Esophagus squamous epithelium (tissue), 5 donors: ENCODE data around the gene OR10K2. TPM values are rescaled to one million over a fixed set of nuclear protein-coding genes. Genes with fewer than 3 reads are reported as not detected.
"Not testable (repeated sequence)": the region's sequence is repeated elsewhere in the genome, so short reads cannot be mapped to it uniquely, and the experiment has no call there.

Experiments used
- DNase-seq: peaks from one replicate; lab custom pipeline; 2025; lab: John Stamatoyannopoulos, UW
- H3K27ac ChIP-seq, 4 donors: fragments of 200-600 bp; sonication (generic); one replicate each; pipeline ENCODE4 v1.5.1; 2016 to 2019; ENCODE audit warnings: mild to moderate bottlenecking in 1 of 4
- H3K27me3 ChIP-seq, 4 donors: fragments of 200-600 bp; sonication (generic); 1 replicate in 3 of 4; 2 replicates in 1 of 4; pipeline versions ENCODE4 v1.5.1 to v1.6.0; 2017 to 2021; ENCODE audit warnings: antibody characterized with exemption in 1 of 4
- H3K36me3 ChIP-seq, 3 donors: fragments of 200-600 bp; sonication (generic); one replicate each; pipeline ENCODE4 v1.5.1; 2016 to 2019
- H3K4me1 ChIP-seq, 3 donors: fragments of 200-600 bp; sonication (generic); one replicate each; pipeline ENCODE4 v1.5.1; 2017 to 2019
- H3K4me3 ChIP-seq, 4 donors: fragments of 200-600 bp; sonication (generic); 1 replicate in 3 of 4; 2 replicates in 1 of 4; pipeline ENCODE4 v1.5.1; 2016 to 2019; ENCODE audit warnings: mild to moderate bottlenecking in 2 of 4, moderate library complexity in 1 of 4
- H3K9me3 ChIP-seq, 3 donors: fragments of 200-600 bp; sonication (generic); one replicate each; pipeline ENCODE4 v1.5.1; 2016 to 2019
- POLR2A ChIP-seq, 4 donors: fragments of 450-650 bp; IDR thresholded peaks; one replicate each; pipeline ENCODE4 v1.6.1; 2017; ENCODE audit warnings: antibody characterized with exemption in 4 of 4, mild to moderate bottlenecking in 4 of 4, moderate library complexity in 3 of 4
- WGBS, 2 donors: methylation state at CpG; one replicate each; pipeline ENCODE4 v1.1.5; 2018; 5-methylcytosine and 5-hydroxymethylcytosine counted together
- intact Hi-C: fragments of 100-400 bp; cut with DNase I; formaldehyde crosslinking; loops from one replicate; pipeline ENCODE4 v1.15.0; 2022
- total RNA-seq, 4 donors: library from RNA; depleted of rRNA; stranded (reverse); fragments of >200 nt; gene quantifications; one replicate each; pipeline ENCODE4 v1.1.0, GENCODE V29; 2016
- TF ChIP-seq, protein P1 (sequence below), 6 experiments: fragments of 450-650 bp in 4 of 6; fragments of 200-600 bp in 2 of 6; sonication (generic) in 2 of 6; IDR thresholded peaks; one replicate each; pipeline ENCODE4 v1.5.1; 2016 to 2019; ENCODE audit warnings: antibody characterized with exemption in 6 of 6, mild to moderate bottlenecking in 4 of 6, moderate library complexity in 4 of 6
- donor health status: DM: yes; HTN: yes; CAD: no.

OR10K2 gene
- total RNA-seq, 4 donors from 2014 or later = not detected

DNA sequence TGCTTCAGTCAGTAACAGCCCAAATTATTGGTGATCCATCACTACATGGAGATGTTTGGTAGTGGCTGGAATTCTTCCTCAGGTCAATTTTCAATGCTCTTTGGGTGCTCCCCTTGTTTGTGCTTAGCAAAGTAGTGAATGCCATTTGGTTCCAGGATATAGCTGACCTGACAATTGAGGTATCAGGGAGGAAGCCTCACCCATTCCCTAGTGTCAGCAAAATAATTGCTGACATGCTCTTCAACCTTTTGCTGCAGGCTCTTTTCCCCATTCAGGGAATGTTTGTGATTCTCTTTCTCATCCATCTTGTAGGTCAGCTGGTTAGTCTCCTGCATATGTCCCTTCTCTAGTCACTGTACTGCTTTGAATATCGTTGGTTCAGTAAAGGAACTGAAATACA lies 28.5 kb upstream of the OR10K2 start:
- intact Hi-C loops = no loop called here
- no peak overlapping the region for H3K4me3 ChIP-seq
- WGBS, 2 donors = 67 to 69% methylated on average over 1 of the region's 1 CpG
- no peak for DNase-seq
- H3K27me3 ChIP-seq = no peaks in the 10 kb centered on the region
- H3K27ac ChIP-seq = no peak overlapping the region
- peaks cover 0 to 3% (median 0%) of the 10 kb centered on the region in 3 donors for H3K9me3 ChIP-seq
- no peaks in the 10 kb centered on the region for H3K36me3 ChIP-seq
- no peaks in the 10 kb centered on the region for H3K4me1 ChIP-seq
- TF ChIP-seq, protein P1, sequence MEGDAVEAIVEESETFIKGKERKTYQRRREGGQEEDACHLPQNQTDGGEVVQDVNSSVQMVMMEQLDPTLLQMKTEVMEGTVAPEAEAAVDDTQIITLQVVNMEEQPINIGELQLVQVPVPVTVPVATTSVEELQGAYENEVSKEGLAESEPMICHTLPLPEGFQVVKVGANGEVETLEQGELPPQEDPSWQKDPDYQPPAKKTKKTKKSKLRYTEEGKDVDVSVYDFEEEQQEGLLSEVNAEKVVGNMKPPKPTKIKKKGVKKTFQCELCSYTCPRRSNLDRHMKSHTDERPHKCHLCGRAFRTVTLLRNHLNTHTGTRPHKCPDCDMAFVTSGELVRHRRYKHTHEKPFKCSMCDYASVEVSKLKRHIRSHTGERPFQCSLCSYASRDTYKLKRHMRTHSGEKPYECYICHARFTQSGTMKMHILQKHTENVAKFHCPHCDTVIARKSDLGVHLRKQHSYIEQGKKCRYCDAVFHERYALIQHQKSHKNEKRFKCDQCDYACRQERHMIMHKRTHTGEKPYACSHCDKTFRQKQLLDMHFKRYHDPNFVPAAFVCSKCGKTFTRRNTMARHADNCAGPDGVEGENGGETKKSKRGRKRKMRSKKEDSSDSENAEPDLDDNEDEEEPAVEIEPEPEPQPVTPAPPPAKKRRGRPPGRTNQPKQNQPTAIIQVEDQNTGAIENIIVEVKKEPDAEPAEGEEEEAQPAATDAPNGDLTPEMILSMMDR (IDR thresholded peaks at IDR 0.05) = no peak
- no peak for TF ChIP-seq POLR2A (IDR thresholded peaks at IDR 0.05)

DNA sequence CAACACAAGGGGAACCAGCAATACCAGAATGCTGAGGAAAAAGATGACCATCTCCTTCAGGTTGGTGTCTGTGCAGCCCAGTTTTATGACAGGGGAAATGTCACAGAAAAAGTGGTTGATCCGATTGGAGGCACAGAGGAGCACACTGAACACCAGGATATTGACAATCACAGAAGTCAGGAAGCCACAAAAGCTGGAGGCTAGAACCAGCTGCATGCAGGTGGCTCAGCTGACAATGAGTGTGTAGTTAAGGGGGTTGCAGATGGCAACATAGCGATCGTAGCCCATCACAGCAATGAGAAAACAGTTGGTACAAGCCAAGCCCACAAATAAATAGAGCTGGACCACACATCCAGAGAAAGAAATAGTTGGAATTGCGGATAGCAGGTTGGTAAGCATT lies 19.3 kb upstream of the OR10K2 start:
- DNase-seq = no peak
- TF ChIP-seq POLR2A (IDR thresholded peaks at IDR 0.05) = no peak
- TF ChIP-seq, protein P1 (IDR thresholded peaks at IDR 0.05) = no peak
- H3K9me3 ChIP-seq = no peaks in the 10 kb centered on the region
- H3K27me3 ChIP-seq = no peaks in the 10 kb centered on the region
- H3K27ac ChIP-seq = no peak overlapping the region
- no peaks in the 10 kb centered on the region for H3K36me3 ChIP-seq
- H3K4me3 ChIP-seq = no peak overlapping the region
- no peaks in the 10 kb centered on the region for H3K4me1 ChIP-seq
- intact Hi-C loops = no loop called here
- 61 to 72% methylated on average over 4 of the region's 4 CpGs for WGBS, 2 donors

DNA sequence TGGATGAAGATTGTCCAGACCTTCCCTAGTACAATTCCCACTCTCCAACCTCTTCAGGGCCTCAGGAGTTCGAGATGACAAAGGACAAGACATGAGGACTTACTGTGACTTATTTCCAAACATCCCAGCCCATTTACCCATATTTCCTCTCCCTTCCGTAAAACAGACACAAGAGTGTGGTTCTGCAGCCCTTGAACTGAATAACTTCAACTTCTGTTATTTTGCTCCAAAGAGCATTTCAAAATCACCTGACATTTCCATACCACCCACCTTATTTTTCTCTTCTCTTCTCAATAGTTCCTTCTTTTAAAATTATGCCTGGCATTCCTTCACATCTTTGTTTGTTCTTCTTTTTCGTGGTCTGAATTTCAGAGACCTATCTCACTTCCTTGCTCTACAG lies 8.7 kb upstream of the OR10K2 start:
- Histone ChIP-seq H3K27ac (no peak overlapping the region), H3K27me3 (no peaks in the 10 kb centered on the region), H3K4me1 (no peaks in the 10 kb centered on the region), H3K4me3 (no peak overlapping the region), H3K36me3 (no peaks in the 10 kb centered on the region), H3K9me3 (peaks cover 0 to 12% (median 4%) of the 10 kb centered on the region in 3 donors)
- intact Hi-C loops = no loop called here
- DNase-seq = no peak
- 24 to 38% methylated on average over 3 of the region's 3 CpGs for WGBS, 2 donors
- no peak for TF ChIP-seq POLR2A (IDR thresholded peaks at IDR 0.05)
- TF ChIP-seq, protein P1 (IDR thresholded peaks at IDR 0.05) = no peak

DNA sequence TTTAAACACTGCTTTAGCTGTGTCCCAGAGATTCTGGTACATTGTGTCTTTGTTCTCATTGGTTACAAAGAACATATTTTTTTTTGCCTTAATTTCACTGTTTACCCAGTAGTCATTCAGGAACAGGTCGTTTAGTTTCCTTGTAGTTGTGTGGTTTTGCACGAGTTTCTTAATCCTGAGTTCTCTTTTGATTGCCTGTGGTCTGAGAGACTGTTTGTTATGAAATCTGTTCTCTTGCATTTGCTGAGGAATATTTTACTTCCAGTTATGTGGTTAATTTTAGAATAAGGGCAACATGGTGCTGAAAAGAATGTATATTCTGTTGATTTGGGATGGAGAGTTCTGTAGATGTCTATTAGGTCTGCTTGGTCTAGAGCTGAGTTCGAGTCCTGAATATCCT lies 4.1 kb upstream of the OR10K2 start:
- peaks cover 0 to 12% (median 4%) of the 10 kb centered on the region in 3 donors for H3K9me3 ChIP-seq
- 30 to 37% methylated on average over 3 of the region's 3 CpGs for WGBS, 2 donors
- H3K27me3 ChIP-seq = not testable (repeated sequence)

DNA sequence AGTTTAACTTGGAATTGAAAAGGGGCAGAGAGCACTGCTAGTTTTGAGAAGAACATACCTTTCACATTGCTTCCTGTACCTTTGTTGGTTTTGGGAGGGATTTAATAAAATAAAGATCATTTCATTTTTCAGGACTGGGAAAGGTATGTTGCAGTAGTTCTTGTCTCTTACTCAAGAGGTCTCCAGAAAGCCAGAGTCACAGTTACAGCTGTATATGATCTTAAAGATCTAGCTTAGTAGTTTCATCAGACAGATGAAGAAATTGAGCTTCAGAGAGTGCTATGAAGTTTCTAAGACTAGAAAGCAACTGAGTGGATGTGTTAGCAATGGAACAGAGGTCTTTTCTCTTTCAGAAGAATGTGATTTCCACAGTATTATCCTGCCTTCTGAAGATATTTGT lies 1.0 kb downstream of the OR10K2 start:
- no peak overlapping the region for H3K27ac ChIP-seq
- DNase-seq = no peak
- H3K9me3 ChIP-seq = no peaks in the 10 kb centered on the region
- TF ChIP-seq, protein P1 (IDR thresholded peaks at IDR 0.05) = no peak
- no peak for TF ChIP-seq POLR2A (IDR thresholded peaks at IDR 0.05)
- no peaks in the 10 kb centered on the region for H3K36me3 ChIP-seq
- no peak overlapping the region for H3K4me3 ChIP-seq
- intact Hi-C loops = no loop called here
- H3K4me1 ChIP-seq = no peaks in the 10 kb centered on the region
- no peaks in the 10 kb centered on the region for H3K27me3 ChIP-seq

More for the DNA sequence above, 4.1 kb upstream of the OR10K2 start:
- intact Hi-C loops, H3K27ac ChIP-seq, DNase-seq, H3K4me1 ChIP-seq, H3K4me3 ChIP-seq, H3K36me3 ChIP-seq: not testable (repeated sequence)

DNA sequence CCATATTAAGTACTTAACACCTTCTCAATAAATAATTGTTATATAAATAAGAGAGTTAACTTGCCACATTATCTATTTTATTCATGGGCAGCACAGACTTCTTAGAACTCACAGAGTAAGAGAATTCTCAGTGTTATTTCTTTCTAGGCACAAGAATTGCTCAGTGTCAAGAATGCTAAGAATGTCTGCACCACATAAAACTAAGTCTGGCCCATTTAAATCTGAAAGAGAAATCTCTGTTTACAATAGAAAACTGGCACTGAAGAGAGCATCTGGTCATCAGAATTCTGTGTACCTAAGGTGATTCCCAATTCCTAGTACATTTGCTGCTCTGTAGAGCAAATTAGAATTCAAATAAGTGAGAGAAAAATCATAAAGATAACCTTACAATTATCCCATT lies 3.8 kb downstream of the OR10K2 start:
- Histone ChIP-seq H3K27me3 (no peaks in the 10 kb centered on the region), H3K9me3 (no peaks in the 10 kb centered on the region), H3K27ac (no peak overlapping the region), H3K4me3 (no peak overlapping the region), H3K4me1 (no peaks in the 10 kb centered on the region), H3K36me3 (no peaks in the 10 kb centered on the region)
- DNase-seq = no peak
- intact Hi-C loops = no loop called here
- no peak for TF ChIP-seq POLR2A (IDR thresholded peaks at IDR 0.05)
- TF ChIP-seq, protein P1 (IDR thresholded peaks at IDR 0.05) = no peak
